ENCODE results near the gene EVI5L.

DNA sequence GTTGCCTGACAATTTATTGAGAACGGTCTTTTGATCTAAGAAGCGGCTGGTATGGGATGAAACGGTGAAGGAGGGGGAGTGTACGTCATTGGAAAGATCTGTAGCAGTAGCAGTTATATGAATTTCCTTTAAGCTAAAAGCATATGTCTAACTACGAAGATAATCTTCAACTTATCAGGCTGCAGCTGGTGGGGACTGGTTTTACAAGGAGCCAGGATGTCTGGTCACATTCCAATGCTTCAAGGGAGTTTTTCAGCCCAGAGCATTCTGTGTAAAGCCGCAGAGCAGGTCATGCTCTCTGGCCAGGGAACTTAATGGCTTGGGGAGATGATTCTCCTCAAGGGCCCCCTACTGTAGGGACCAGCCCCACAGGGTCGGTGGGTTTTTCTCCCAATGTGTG lies 37.7 kb upstream of the EVI5L start:
- TF ChIP-seq, protein P1, sequence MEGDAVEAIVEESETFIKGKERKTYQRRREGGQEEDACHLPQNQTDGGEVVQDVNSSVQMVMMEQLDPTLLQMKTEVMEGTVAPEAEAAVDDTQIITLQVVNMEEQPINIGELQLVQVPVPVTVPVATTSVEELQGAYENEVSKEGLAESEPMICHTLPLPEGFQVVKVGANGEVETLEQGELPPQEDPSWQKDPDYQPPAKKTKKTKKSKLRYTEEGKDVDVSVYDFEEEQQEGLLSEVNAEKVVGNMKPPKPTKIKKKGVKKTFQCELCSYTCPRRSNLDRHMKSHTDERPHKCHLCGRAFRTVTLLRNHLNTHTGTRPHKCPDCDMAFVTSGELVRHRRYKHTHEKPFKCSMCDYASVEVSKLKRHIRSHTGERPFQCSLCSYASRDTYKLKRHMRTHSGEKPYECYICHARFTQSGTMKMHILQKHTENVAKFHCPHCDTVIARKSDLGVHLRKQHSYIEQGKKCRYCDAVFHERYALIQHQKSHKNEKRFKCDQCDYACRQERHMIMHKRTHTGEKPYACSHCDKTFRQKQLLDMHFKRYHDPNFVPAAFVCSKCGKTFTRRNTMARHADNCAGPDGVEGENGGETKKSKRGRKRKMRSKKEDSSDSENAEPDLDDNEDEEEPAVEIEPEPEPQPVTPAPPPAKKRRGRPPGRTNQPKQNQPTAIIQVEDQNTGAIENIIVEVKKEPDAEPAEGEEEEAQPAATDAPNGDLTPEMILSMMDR (IDR thresholded peaks at IDR 0.05) = no peak
- TF ChIP-seq POLR2AphosphoS5 (IDR thresholded peaks at IDR 0.05; ENCODE audit: insufficient read depth in 1 of 2, low read depth in 1 of 2) = no peak
